GM18519 (cell line): ENCODE measurements around the gene SLC22A14.
"Not testable (repeated sequence)": the region's sequence is repeated elsewhere in the genome, so short reads cannot be mapped to it uniquely, and the experiment has no call there.

Experiments
- ATAC-seq: cut with Tn5 transposase; IDR thresholded peaks from one replicate; pipeline ENCODE4 v1.9.1; 2021; ENCODE audit warnings: mild to moderate bottlenecking, moderate library complexity; ENCODE audit not compliant: unreplicated experiment, low FRiP score

The SLC22A14 gene

GRCh38 chr3:38281895-38282686 is at the start of gene SLC22A14:
Gene SLC22A14, plus strand, starts transcription at chr3:38282294. Its CDS starts 23,733 bp downstream, at chr3:38306027.
- ATAC-seq = no peak

- no peak for ATAC-seq
These were observed 49.4 kb upstream of the SLC22A14 start for GRCh38 chr3:38232701-38233100.

- no peak for ATAC-seq
These were observed 46.6 kb upstream of the SLC22A14 start for GRCh38 chr3:38235466-38235865.

- ATAC-seq = no peak
These were observed 43.6 kb upstream of the SLC22A14 start for GRCh38 chr3:38238416-38239008.

DNA sequence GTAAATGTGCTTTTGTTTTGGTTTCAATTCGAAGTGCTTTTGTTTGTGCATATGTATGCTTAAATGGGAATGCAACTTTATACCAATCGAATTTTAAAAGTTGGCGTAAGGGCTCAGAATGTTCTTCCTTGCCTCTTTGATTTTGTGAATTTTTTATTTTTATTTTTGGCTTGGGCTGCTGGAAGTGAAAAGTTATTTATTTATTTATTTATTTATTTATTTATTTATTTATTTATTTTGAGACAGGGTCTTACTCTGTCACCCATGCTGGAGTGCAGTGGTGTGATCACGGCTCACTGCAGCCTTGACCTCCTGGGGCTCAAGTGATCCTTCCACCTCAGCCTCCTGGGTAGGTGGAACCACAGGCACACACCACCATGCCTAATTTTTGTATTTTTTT is 39.3 kb upstream of the SLC22A14 start:
- ATAC-seq = not testable (repeated sequence)

- no peak for ATAC-seq
These were observed 36.2 kb upstream of the SLC22A14 start for GRCh38 chr3:38245930-38246329.

DNA sequence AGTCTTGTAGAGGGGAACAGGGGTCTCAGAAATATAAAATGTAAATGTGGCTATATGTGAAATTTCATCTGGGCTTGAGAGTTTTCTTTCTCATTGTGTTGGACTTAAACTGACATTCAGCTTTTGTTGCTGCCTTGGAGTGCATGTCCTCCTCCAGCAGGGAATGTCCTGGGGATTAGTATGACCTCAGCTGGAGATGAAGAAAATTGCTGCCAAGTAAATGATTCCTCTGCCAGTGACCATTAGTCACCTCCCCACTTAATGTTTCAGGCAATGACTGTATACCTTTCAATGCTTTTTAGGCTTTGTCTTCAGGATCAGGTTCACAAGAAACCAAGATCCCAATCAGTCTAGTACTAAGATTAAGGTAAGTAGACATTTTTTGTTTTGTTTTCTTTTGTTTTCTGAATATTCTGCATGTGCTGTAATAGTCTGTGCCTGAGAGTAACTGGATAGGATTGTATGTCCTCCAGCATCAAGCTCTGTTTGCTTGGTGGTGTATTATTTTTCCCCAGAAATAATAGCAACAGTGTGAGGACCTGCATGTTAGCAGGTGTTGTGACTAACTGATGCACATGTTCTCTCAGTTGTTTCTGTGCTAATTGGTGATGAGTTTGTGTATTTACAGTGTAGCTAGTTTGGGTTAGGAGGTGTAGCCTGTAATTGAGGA is 34.6 kb upstream of the SLC22A14 start:
- no peak for ATAC-seq

- no peak for ATAC-seq
These were observed 31.9 kb upstream of the SLC22A14 start for GRCh38 chr3:38250198-38250597.

GRCh38 chr3:38251197-38251596 is 30.9 kb upstream of the SLC22A14 start:
- ATAC-seq = no peak

DNA sequence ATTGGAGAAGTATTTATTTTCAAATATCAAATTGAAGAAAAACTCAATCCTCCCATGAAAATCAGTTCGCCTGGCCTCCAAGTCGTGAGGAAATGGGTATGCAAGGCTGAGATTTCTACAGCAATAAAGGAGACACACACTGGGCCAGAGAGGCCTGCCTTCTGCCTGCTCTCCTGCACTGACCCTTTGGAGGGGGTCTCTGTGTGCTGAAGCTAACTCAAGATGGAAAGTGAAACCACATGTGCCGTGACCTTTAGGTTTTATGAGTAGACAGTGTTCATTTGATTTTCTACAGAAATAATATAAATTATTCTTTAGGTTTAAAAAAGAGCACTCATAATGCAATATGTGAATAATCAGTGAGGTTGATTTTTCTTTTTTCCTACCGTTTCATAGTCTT is 28.4 kb upstream of the SLC22A14 start:
- no peak for ATAC-seq

DNA sequence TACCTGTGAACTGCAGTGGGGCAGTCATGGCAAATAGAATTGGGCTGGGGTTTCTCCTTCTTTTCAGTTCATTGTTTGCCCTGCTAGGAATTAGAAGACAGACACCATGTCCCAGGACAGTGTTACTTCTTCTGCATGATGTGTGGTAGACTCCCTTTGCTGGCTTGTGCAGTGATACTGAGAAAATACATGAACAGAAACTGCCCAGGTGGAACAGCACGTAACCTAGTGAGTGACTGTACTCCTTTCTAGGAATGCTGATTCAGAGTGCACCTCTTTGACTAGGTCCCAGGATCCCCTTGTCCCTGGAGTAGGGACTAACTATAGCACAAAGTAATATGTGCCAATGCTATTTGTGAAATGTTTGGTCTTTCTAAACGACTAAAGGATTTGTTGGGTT is 27.2 kb upstream of the SLC22A14 start:
- ATAC-seq = no peak

DNA sequence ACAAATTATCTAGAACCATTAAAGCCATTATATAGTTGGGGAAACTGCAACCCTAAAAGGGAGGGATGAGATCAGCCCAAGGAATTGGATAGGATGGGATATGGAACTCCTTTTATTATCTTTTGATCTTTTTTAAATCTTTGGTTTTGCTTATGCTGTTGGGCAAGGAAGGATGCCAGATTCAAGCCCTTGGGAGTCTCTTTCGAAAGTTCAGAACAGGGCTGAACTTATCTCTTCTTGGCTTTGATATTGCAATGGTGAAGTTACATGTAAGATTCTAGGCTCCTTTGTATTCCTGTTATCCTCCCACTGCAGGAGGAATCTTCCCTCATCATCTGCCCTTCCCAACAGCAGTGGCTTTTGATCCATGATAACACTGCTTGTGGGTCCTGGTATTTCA is 26.5 kb upstream of the SLC22A14 start:
- no peak for ATAC-seq

GRCh38 chr3:38257583-38257982 is 24.5 kb upstream of the SLC22A14 start:
- no peak for ATAC-seq

DNA sequence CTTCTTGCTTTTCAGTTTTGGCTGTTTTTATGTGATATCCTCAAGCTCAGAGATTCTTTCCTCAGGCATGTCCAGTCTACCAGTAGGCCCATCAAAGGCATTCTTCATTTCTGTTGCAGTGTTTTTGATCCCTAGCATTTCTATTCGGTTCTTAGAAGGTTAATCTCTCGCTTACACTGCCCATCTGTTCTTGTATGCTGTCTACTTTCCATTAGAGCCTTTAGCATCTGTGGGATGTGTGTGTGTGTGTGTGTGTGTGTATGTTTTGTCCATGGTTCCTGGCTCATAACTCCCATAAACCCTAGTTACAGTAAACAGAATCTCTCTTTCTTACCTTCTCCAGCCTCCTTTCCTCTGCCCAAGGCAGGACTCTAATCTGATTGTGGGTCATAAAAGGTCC is 21.6 kb upstream of the SLC22A14 start:
- ATAC-seq = no peak

DNA sequence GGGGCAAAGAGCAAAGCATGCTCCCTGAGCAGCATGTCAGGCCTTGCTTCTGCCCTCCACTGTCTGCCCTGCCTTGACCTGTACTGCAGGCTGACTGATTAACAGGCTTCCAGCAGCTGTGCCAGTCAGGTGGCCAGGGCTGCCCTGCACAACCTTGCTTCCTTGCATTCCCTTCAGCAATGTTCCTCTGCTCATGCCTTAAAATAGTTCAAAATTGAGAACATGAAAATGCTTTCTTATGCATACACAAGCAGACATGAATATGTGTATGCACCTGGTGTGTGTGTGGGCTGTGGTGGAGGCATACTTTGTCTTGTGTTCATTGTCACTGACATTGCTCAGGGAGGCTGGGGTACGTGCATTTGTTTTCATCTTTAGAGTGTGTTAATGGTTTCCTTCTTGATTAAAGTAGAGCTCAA is 17.7 kb upstream of the SLC22A14 start:
- ATAC-seq = no peak

DNA sequence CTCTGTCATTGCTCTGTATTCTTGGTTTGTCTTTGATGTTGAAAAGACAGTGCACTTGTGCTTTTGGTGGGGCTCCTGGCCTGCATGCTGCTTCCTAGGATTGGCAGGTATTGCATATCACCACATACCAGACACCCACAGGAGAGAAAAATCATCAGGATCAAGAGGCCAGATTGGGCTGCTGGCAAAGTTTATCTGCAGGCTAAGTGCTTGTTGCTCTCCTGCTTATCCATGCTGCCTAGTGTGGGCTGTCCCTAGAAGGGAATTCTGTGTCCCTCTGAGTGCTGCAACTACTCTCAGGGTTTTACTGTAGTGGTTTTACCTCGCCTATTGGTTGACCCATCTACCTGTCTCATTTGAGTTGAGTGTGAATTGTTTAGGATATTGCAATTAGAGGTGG is 17.3 kb upstream of the SLC22A14 start:
- no peak for ATAC-seq

DNA sequence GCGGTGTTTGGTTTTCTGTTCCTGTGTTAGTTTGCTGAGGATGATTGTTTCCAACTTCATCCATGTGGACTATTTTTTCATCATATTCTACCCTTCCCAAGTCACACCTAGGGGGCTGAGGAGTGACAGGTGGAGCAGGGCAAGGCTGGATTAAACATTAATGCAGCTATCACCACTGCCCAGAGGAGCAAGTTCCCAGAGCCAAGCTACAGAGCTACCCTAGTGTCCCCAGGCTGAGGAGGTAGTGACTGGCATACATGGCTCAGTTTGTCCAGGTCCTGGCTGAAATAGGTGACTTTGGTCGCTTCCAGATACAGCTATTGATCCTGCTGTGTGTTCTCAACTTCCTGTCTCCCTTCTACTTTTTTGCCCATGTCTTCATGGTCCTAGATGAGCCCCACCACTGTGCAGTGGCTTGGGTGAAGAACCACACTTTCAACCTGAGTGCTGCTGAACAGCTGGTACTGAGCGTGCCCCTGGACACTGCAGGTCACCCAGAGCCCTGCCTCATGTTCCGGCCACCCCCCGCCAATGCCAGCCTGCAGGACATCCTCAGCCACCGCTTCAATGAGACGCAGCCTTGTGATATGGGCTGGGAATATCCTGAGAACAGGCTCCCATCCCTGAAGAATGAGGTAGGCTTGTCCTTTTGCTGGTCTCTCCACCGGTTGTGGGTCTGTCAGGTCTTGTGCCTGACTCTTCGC is 16.3 kb upstream of the SLC22A14 start, which contains the start of gene SLC22A13:
SLC22A13 (plus strand) TSS at position 209 of the 704 bp plus-strand sequence; CDS start at position 258, 49 bp downstream.
- no peak for ATAC-seq

GRCh38 chr3:38266810-38267209 is 15.3 kb upstream of the SLC22A14 start:
- ATAC-seq = no peak

- ATAC-seq = no peak
These were observed 14.4 kb upstream of the SLC22A14 start for GRCh38 chr3:38267662-38268061.

DNA sequence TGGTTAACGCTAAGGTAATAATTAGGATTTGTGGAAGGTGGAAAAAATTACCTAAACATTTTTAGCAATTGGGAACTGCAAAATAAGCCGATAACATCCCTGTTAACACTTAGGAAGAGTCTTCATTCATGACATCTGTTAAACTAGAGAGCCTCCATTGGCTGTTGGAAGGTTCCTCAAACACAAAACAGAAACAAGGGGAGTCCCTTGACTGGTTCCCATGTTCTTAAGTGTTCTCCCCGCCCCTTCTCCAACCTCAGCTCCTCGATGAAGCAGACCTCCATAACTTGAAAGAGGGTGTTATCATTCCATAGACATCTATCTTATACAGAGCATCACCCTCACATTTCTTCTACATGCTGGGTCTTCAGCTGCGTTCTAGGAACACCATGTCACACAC is 14.0 kb upstream of the SLC22A14 start:
- ATAC-seq = no peak

- ATAC-seq = no peak
These were observed 13.6 kb upstream of the SLC22A14 start for GRCh38 chr3:38268522-38268921.
